GM20000 (cell line): ENCODE results near the gene PLIN1.

ENCODE experiments used
- DNase-seq: peaks from one replicate; pipeline ENCODE4 v3.0.0; 2012; ENCODE audit warnings: low spot score
- TF ChIP-seq, protein P1 (sequence below): IDR thresholded peaks from 2 replicates; pipeline ENCODE4 v1.5.1; 2012; ENCODE audit warnings: mild to moderate bottlenecking, control low read depth; ENCODE audit errors: extremely low read depth, missing control alignments

PLIN1 gene

DNA sequence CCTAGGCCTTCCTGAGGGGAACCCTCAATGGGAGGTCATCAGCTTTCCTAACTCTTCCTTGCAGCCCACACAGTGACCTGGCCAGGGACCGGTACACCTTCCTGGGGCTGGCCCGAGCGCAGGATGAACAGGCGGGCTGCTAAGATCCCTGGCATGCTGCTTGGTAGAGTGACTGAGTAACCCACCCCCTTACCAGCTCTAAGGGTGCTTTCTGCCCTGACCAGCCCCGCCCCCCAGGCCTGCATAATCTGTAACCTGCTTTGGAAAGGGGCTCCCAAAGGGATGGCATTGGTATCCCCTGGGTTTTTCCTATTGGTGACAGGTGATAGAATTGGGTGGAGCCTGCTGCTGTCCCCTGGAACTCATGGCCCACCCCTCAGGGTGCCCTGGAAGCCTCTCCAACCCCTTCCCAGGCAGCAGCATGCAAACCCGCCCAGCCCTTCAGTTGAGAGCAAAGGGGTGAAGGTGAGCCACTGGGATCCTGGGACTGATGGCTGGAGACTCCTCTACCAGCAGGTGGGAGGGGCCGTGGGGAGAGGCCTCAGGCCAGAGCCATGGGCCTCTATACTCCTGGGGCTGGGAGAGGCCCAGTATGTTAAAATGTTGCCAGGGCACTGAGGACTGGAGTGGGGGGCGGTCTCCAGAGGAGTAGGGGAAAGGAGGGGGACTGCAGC, 12.8 kb downstream of the PLIN1 start:
- DNase-seq, result no peak
- TF ChIP-seq, protein P1, sequence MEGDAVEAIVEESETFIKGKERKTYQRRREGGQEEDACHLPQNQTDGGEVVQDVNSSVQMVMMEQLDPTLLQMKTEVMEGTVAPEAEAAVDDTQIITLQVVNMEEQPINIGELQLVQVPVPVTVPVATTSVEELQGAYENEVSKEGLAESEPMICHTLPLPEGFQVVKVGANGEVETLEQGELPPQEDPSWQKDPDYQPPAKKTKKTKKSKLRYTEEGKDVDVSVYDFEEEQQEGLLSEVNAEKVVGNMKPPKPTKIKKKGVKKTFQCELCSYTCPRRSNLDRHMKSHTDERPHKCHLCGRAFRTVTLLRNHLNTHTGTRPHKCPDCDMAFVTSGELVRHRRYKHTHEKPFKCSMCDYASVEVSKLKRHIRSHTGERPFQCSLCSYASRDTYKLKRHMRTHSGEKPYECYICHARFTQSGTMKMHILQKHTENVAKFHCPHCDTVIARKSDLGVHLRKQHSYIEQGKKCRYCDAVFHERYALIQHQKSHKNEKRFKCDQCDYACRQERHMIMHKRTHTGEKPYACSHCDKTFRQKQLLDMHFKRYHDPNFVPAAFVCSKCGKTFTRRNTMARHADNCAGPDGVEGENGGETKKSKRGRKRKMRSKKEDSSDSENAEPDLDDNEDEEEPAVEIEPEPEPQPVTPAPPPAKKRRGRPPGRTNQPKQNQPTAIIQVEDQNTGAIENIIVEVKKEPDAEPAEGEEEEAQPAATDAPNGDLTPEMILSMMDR, result no peak

DNA sequence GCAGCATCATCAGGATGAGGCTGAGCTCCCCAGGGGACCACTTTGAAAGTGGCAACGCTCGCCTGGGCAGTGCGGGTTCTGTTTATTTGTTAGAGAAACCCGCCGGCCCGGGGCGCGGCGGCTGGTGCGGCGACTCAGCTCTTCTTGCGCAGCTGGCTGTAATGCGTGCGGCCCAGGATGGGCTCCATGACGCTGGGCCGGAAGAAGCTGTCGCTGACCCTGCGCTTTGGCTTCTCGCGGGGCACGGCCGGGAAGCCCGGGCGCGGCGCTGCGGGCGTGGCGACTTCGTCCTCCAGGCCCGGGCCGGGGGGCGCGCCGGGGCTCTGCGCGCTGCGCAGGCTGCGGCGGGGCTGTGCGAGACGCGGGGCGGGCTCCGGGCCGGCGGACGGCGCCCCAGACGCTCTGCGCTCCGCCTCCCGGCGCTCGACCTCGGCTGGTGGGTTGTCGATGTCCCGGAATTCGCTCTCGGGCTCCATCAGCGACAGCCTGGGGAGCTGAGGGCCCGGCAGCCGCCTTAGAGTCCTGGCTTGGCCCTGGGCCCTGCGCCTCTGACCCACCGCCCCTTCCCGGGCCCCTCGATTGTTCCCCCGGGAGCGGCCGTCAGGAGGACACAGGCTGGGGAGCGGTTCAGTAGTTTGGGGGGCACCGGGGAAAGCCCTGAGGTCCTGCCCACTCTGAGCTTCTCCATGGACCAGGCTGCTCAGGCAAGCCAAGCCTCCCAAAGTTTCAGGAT, 13.6 kb downstream of the PLIN1 start:
- TF ChIP-seq, protein P1, result no peak
- peak; percentile 84 for DNase-seq

DNA sequence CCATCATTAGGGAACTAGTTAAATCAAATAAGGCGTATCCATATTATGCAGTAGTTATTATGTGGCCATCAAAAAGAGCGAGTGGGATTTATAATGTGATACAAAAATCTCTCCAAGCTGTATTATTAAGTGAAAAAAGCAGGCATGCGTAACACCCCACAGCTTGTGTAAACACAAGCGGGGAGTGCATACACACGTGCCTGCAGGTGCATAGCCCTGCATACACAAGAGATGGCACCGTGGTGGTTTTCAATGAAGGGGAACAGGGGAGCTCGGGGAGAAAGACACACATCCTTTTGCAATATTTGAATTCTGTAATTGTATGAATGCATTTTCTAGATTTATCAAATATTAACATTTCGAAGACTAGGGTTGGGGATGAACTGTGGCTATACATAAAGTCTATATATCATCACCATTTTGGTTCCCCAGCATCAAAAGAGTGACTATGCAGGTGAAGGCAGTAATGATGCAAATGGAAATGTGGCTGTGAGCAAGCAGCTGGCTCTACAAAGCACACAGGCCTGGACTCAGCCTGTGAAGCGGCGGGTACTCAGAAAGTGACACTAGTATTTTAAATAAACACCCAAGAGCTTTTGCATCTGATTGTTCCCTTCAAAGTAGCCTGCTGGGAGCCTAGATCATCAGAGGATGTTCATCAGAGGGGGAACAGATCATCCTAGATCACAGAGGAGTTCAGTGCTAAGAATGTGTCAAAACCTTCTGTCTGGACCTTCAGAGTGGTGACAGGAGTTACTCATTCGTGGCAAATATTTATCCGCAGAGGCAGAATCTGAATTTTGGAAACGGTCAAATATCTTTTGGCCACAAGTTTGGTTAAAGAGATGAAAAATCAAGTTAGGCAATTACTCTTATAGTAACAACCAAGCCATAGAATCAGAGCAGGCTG, 14.5 kb downstream of the PLIN1 start:
- TF ChIP-seq, protein P1, result no peak
- no peak for DNase-seq

- TF ChIP-seq, protein P1, result no peak
- peak; percentile 8 for DNase-seq
Measured at GRCh38 chr15:89662893-89663626, 16.1 kb downstream of the PLIN1 start.

DNA sequence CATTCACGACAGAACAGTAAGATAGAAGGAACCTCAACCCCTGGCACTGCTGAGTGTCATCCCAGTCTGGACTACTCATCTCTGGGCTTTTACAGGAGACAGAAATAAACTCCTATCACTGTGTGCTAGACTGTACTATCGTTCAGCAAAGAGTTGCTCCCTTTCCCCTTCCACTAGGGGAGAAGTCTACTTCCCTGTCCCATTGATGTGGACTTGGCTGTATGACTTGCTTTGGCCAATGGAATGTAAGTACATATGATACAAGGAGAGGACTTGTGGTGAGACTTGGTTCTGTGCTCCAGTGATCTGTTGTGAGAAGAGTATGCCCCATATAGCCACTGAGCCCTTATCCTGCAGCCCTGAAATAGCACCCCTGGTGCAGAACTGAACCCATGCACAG, 18.6 kb downstream of the PLIN1 start:
- DNase-seq, result no peak
- TF ChIP-seq, protein P1, result no peak

DNA sequence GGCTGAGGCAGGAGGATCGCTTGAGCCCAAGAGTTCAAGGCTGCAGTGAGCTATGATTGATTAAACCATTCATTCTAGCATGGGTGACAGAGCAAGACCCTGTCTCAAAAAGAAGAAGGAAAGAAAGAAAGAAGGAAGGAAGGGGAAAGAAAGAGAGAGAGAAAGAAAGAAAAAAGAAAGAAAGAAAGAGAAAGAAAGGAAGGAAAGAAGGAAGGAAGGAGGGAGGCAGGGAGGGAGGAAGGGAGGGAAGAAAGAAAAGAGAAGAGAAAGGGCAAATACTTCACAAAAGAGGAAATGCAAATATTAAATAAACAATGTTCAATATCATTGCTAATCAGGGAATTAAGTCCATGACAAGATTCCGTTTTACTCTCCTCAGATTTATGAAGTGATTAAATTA, 19.9 kb downstream of the PLIN1 start:
- TF ChIP-seq, protein P1, result no peak
- DNase-seq, result no peak
